ENCODE measurements around the gene NEDD4L. TPM values are rescaled to one million over a fixed set of nuclear protein-coding genes. Genes with fewer than 3 reads are reported as not detected.

Gene NEDD4L
- total RNA-seq, 2 donors from 2014 or later: 149 to 212 TPM

DNA sequence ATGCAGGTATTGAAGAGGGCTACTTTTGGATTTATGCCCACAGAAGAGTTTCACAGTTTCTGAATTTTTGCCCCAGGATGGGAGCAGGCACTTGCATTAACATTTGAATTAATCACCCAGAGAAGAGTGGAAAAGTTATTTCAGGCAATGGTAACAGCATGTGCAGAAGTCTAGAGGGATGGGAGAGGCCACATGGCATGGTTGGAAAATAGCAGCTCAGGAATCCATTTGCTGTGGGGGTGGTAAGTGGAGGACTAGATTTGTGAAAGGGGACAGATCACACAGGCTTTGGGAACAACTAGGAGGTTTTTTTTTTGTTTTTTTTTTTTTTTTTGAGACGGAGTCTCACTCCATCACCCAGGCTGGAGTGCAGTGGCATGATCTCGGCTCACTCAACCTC lies 65.2 kb downstream of the NEDD4L start:
- TF ChIP-seq, protein P1, sequence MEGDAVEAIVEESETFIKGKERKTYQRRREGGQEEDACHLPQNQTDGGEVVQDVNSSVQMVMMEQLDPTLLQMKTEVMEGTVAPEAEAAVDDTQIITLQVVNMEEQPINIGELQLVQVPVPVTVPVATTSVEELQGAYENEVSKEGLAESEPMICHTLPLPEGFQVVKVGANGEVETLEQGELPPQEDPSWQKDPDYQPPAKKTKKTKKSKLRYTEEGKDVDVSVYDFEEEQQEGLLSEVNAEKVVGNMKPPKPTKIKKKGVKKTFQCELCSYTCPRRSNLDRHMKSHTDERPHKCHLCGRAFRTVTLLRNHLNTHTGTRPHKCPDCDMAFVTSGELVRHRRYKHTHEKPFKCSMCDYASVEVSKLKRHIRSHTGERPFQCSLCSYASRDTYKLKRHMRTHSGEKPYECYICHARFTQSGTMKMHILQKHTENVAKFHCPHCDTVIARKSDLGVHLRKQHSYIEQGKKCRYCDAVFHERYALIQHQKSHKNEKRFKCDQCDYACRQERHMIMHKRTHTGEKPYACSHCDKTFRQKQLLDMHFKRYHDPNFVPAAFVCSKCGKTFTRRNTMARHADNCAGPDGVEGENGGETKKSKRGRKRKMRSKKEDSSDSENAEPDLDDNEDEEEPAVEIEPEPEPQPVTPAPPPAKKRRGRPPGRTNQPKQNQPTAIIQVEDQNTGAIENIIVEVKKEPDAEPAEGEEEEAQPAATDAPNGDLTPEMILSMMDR (IDR thresholded peaks at IDR 0.05): no peak

DNA sequence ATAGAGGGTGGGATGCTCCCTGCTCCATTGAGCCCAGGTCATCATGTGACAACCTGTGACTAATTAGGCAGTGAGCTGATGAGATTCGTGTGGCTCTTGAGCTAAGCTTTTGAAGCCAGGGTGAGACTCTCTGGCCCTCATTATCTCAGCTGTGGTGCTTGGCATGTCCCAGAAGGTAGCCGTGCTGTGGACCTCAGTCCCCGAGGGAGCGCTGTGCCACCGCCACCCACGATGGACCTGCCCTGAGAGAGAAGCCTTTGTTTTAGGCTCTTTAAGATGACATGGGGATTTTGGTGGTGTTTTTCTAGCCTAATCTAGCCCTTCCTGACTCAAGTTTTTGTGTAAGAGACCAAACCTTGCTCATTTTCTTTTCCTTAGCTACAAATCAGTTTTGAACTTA lies 66.4 kb downstream of the NEDD4L start:
- Histone ChIP-seq H3K9me3 (no peaks in the 10 kb centered on the region), H3K36me3 (no peaks in the 10 kb centered on the region), H3K9ac (ENCODE audit: low read depth in 2 of 2, low read length in 2 of 2) (no peak overlapping the region), H3K4me3 (no peak overlapping the region), H3K27me3 (no peaks in the 10 kb centered on the region), H3K4me1 (no peaks in the 10 kb centered on the region), H3K27ac (no peak overlapping the region)
- intact Hi-C loops (cut with DNase I): no loop called here
- DNase-seq: no peak
- TF ChIP-seq, protein P1 (IDR thresholded peaks at IDR 0.05): no peak

More for the DNA sequence above, 65.2 kb downstream of the NEDD4L start:
- intact Hi-C loops (cut with DNase I): no loop called here
- H3K27me3 ChIP-seq: no peaks in the 10 kb centered on the region
- no peaks in the 10 kb centered on the region for H3K9me3 ChIP-seq
- H3K4me3 ChIP-seq: no peak overlapping the region
- no peak overlapping the region for H3K9ac ChIP-seq (ENCODE audit: low read depth in 2 of 2, low read length in 2 of 2)
- H3K36me3 ChIP-seq: no peaks in the 10 kb centered on the region
- no peak overlapping the region for H3K27ac ChIP-seq
- no peaks in the 10 kb centered on the region for H3K4me1 ChIP-seq
- DNase-seq: no peak

DNA sequence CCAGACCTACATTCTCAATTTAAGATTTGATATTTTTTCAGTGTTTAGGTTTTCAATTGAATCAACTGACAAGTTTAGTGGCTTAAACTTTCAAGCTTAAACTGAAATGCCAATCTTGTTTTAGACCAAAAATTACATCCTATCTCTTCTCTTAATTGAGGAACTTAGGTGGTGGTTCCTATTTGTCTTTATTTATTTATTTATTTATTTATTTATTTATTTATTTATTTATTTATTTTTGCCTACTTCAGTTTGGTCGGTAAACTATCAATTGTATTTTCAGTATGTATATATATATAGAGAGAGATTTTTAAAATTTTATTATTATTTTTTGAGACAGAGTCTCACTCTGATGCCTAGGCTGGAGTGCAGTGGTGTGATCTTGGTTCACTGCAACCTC lies 68.1 kb downstream of the NEDD4L start:
- Histone ChIP-seq H3K9me3 (no peaks in the 10 kb centered on the region), H3K4me1 (peaks cover 2% of the 10 kb centered on the region), H3K36me3 (no peaks in the 10 kb centered on the region), H3K27me3 (no peaks in the 10 kb centered on the region), H3K9ac (ENCODE audit: low read depth in 2 of 2, low read length in 2 of 2) (no peak overlapping the region), H3K27ac (no peak overlapping the region), H3K4me3 (no peak overlapping the region)
- intact Hi-C loops (cut with DNase I): no loop called here
- TF ChIP-seq, protein P1 (IDR thresholded peaks at IDR 0.05): no peak
- DNase-seq: no peak

DNA sequence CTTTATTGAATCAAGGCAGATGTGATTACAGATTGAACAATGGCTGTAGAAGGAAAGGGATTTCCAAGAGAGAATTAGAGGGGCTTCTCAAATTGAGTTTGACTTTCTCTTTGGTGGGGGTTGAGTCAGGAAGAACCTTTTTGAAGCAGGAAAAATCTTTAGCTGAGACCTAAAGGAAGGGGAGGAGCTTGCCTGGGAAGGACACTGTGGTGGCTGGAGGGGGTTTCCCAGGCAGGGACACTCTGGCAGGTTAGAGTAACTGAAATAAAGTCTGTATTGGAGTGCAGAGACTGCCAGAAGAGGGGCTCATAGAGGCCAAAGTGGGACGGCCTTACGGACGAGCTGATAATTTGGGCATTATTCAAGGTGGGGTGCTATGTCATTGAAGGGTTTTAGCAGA lies 69.3 kb downstream of the NEDD4L start:
- DNase-seq: no peak
- no peaks in the 10 kb centered on the region for H3K36me3 ChIP-seq
- H3K27ac ChIP-seq: no peak overlapping the region
- no peaks in the 10 kb centered on the region for H3K27me3 ChIP-seq
- TF ChIP-seq, protein P1 (IDR thresholded peaks at IDR 0.05): no peak
- H3K9me3 ChIP-seq: no peaks in the 10 kb centered on the region
- intact Hi-C loops (cut with DNase I): no loop called here
- H3K4me3 ChIP-seq: no peak overlapping the region
- peaks cover 9% of the 10 kb centered on the region for H3K4me1 ChIP-seq
- no peak overlapping the region for H3K9ac ChIP-seq (ENCODE audit: low read depth in 2 of 2, low read length in 2 of 2)

DNA sequence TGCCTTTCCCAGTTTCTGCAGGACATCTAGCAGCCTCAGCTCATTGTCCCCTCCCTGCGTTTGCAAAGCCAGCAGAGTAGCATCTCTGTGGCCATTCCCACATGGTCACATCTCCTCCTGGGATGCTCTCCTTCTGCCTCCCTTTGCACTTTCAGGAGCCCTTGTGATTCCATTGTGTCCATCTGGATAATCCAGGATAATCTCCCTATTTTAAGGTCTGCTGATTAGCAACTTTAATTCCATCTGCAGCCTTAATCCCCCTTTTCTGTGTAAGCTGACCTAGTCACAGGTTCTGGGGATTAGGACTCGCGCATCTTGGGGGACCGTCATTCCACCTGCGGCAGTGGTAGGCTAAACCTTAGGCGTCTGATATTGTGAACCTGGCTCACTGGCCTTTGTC lies 70.7 kb downstream of the NEDD4L start:
- H3K4me1 ChIP-seq: peaks cover 9% of the 10 kb centered on the region
- no peaks in the 10 kb centered on the region for H3K36me3 ChIP-seq
- no peak overlapping the region for H3K27ac ChIP-seq
- H3K9ac ChIP-seq (ENCODE audit: low read depth in 2 of 2, low read length in 2 of 2): no peak overlapping the region
- DNase-seq: no peak
- TF ChIP-seq, protein P1 (IDR thresholded peaks at IDR 0.05): no peak
- intact Hi-C loops (cut with DNase I): no loop called here
- H3K4me3 ChIP-seq: no peak overlapping the region
- H3K9me3 ChIP-seq: no peaks in the 10 kb centered on the region
- H3K27me3 ChIP-seq: no peaks in the 10 kb centered on the region

DNA sequence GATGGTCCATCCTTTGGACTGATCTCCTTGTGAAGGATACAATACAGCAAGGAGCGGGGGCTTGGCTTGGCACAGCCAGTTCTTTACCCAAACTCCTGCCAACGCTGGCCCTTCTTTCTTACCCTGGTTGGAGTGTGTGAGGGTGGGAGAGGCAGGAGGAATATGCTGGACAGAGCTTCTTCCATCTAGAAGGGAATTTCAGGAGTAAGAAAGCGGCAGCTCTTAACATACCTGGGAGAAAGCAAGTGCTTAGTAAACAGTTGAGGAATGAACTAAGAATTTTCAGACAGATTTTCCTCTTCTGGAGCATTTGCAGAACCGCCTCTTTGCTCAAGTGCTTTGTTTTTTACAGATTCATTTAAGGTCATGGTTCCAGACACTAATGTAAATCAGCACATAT lies 72.8 kb downstream of the NEDD4L start:
- no peak overlapping the region for H3K27ac ChIP-seq
- no peak for DNase-seq

More for the DNA sequence above, 72.8 kb downstream of the NEDD4L start:
- TF ChIP-seq, protein P1 (IDR thresholded peaks at IDR 0.05): no peak
- H3K4me1 ChIP-seq: peaks cover 9% of the 10 kb centered on the region
- intact Hi-C loops (cut with DNase I): no loop called here
- no peaks in the 10 kb centered on the region for H3K36me3 ChIP-seq
- H3K9ac ChIP-seq (ENCODE audit: low read depth in 2 of 2, low read length in 2 of 2): no peak overlapping the region
- no peaks in the 10 kb centered on the region for H3K27me3 ChIP-seq
- no peaks in the 10 kb centered on the region for H3K9me3 ChIP-seq
- no peak overlapping the region for H3K4me3 ChIP-seq

Data from colonic mucosa (tissue), 4 donors.